H1 (cell line): Measurements from ENCODE around the gene TRPV2. TPM values are rescaled to one million over a fixed set of nuclear protein-coding genes. Genes with fewer than 3 reads are reported as not detected.

Source experiments
- CTCF ChIA-PET: fragments of 300-600 bp; sonication (Branson Sonifier 250); formaldehyde crosslinking; loops from one replicate; lab custom pipeline; 2021; ENCODE audit not compliant: partially characterized antibody; lab: Charles Lee
- POLR2A ChIA-PET: fragments of 300-600 bp; sonication (Branson Sonifier 250); formaldehyde crosslinking; loops from one replicate; lab custom pipeline; 2021; ENCODE audit warnings: inconsistent platforms; ENCODE audit not compliant: partially characterized antibody; lab: Charles Lee
- DNase-seq, 2 experiments: peaks; one replicate each; pipeline versions ENCODE4 v3.0.0 to v3.0.0-alpha.2; 2010 to 2022; ENCODE audit warnings: low spot score in 2 of 2, low read depth in 1 of 2, mixed read lengths in 1 of 2
- FAIRE-seq: peaks from 2 replicates; lab custom pipeline; 2011; peaks lifted over from hg19 to GRCh38; lab: Jason Lieb, UNC
- H2AFZ ChIP-seq: 2 replicates; pipeline ENCODE4 v1.8.1; 2012; ENCODE audit warnings: low read length, inconsistent platforms
- H2AK5ac ChIP-seq: 2 replicates; pipeline ENCODE4 v1.6.1; 2013; ENCODE audit warnings: low read depth, low read length
- H2BK120ac ChIP-seq: replicated peaks from 2 replicates; pipeline ENCODE3; 2013; ENCODE audit warnings: low read depth, low read length, inconsistent platforms
- H2BK12ac ChIP-seq: 2 replicates; pipeline ENCODE4 v1.6.1; 2013; ENCODE audit warnings: low read depth, low read length
- H2BK15ac ChIP-seq: 2 replicates; pipeline ENCODE4 v1.6.1; 2013; ENCODE audit warnings: low read length
- H2BK20ac ChIP-seq: 2 replicates; pipeline ENCODE4 v1.6.1; 2013; ENCODE audit warnings: low read length
- H2BK5ac ChIP-seq: 2 replicates; pipeline ENCODE4 v1.6.1; 2013; ENCODE audit warnings: low read depth, low read length
- H3K14ac ChIP-seq: 2 replicates; pipeline ENCODE4 v1.6.1; 2013; ENCODE audit warnings: inconsistent platforms; ENCODE audit not compliant: insufficient read length
- H3K18ac ChIP-seq: 2 replicates; pipeline ENCODE4 v1.6.1; 2013; ENCODE audit warnings: low read length; ENCODE audit errors: extremely low read depth
- H3K23ac ChIP-seq: 2 replicates; pipeline ENCODE4 v1.6.1; 2013; ENCODE audit warnings: inconsistent platforms; ENCODE audit not compliant: insufficient read length
- H3K23me2 ChIP-seq: 2 replicates; pipeline ENCODE4 v1.6.1; 2013; ENCODE audit warnings: low read depth, low read length
- H3K27ac ChIP-seq: 2 replicates; pipeline ENCODE4 v1.6.1; 2011; ENCODE audit warnings: low read depth, low read length, inconsistent platforms
- H3K27me3 ChIP-seq, 4 experiments: replicated peaks in 1 of 4; 1 replicate in 1 of 4; 2 replicates in 3 of 4; pipeline versions ENCODE4 v1.6.1 to v1.8.1; 2011 to 2013; ENCODE audit warnings: low read length in 3 of 4, mild to moderate bottlenecking in 3 of 4, inconsistent platforms in 2 of 4, mixed read lengths in 2 of 4, moderate library complexity in 1 of 4; ENCODE audit not compliant: control insufficient read depth in 3 of 4, insufficient read depth in 3 of 4; ENCODE audit errors: extremely low read depth in 1 of 4
- H3K36me3 ChIP-seq, 4 experiments: 2 replicates each; pipeline versions ENCODE4 v1.6.1 to v1.8.1; 2011 to 2013; ENCODE audit warnings: mild to moderate bottlenecking in 4 of 4, low read length in 3 of 4, moderate library complexity in 2 of 4, control low read depth in 1 of 4, inconsistent platforms in 1 of 4; ENCODE audit not compliant: insufficient read depth in 4 of 4, control insufficient read depth in 2 of 4
- H3K4ac ChIP-seq: replicated peaks from 2 replicates; pipeline ENCODE3; 2013; ENCODE audit warnings: low read length, low read depth, mixed read lengths, inconsistent platforms; ENCODE audit not compliant: insufficient read length
- H3K4me1 ChIP-seq, 4 experiments: replicated peaks in 1 of 4; 1 replicate in 1 of 4; 2 replicates in 3 of 4; pipeline versions ENCODE4 v1.6.1 to v1.8.1; 2011 to 2013; ENCODE audit warnings: low read length in 3 of 4, inconsistent platforms in 2 of 4, mixed read lengths in 1 of 4; ENCODE audit not compliant: insufficient read depth in 4 of 4, control insufficient read depth in 3 of 4
- H3K4me2 ChIP-seq, 2 experiments: 2 replicates each; pipeline versions ENCODE4 v1.6.1 to v1.8.1; 2011 to 2013; ENCODE audit warnings: low read depth in 2 of 2, low read length in 2 of 2, control low read depth in 1 of 2, inconsistent platforms in 1 of 2, mild to moderate bottlenecking in 1 of 2; ENCODE audit not compliant: insufficient read depth in 1 of 2
- H3K4me3 ChIP-seq, 4 experiments: fragments of 200-600, 300-600 bp in 1 of 4; sonication (generic), shearing (Covaris generic), sonication (Bioruptor Twin) in 1 of 4; 2 replicates each; pipeline versions ENCODE4 v1.5.1 to v1.8.1; 2011 to 2016; ENCODE audit warnings: low read length in 4 of 4, low read depth in 3 of 4, control low read depth in 2 of 4, inconsistent platforms in 2 of 4, mild to moderate bottlenecking in 2 of 4, mixed read lengths in 1 of 4, moderate library complexity in 1 of 4; ENCODE audit not compliant: insufficient read depth in 2 of 4; ENCODE audit errors: extremely low read depth in 1 of 4
- H3K56ac ChIP-seq: replicated peaks from 2 replicates; pipeline ENCODE3; 2013; ENCODE audit warnings: low read depth, mild to moderate bottlenecking, mixed read lengths, low read length, inconsistent platforms; ENCODE audit not compliant: insufficient read length
- H3K79me1 ChIP-seq: 2 replicates; pipeline ENCODE4 v1.6.1; 2013; ENCODE audit warnings: low read depth, low read length, control low read depth
- H3K79me2 ChIP-seq, 2 experiments: 2 replicates each; pipeline versions ENCODE4 v1.6.1 to v1.8.1; 2012 to 2013; ENCODE audit warnings: low read length in 2 of 2, mild to moderate bottlenecking in 2 of 2, inconsistent platforms in 1 of 2; ENCODE audit not compliant: insufficient read depth in 2 of 2, control insufficient read depth in 1 of 2
- H3K9ac ChIP-seq, 4 experiments: replicated peaks in 1 of 4; 1 replicate in 1 of 4; 2 replicates in 3 of 4; pipeline versions ENCODE4 v1.6.1 to v1.8.1; 2011 to 2013; ENCODE audit warnings: low read depth in 3 of 4, low read length in 3 of 4, control low read depth in 2 of 4, mild to moderate bottlenecking in 2 of 4, moderate library complexity in 2 of 4, inconsistent platforms in 1 of 4; ENCODE audit errors: extremely low read depth in 1 of 4
- H3K9me3 ChIP-seq, 2 experiments: 2 replicates each; pipeline versions ENCODE4 v1.6.1 to v1.8.1; 2012 to 2013; ENCODE audit warnings: mild to moderate bottlenecking in 2 of 2, moderate library complexity in 2 of 2, control low read depth in 1 of 2, inconsistent platforms in 1 of 2, low read depth in 1 of 2, low read length in 1 of 2, mixed read lengths in 1 of 2; ENCODE audit not compliant: insufficient read depth in 2 of 2
- H4K20me1 ChIP-seq, 2 experiments: replicated peaks in 1 of 2; 2 replicates each; pipeline versions ENCODE3 to v1.8.1; 2011 to 2013; ENCODE audit warnings: inconsistent platforms in 2 of 2, low read length in 2 of 2, mild to moderate bottlenecking in 1 of 2; ENCODE audit not compliant: insufficient read depth in 2 of 2, control insufficient read depth in 1 of 2
- H4K5ac ChIP-seq: 2 replicates; pipeline ENCODE4 v1.6.1; 2013; ENCODE audit warnings: low read length, low read depth, mixed read lengths, inconsistent platforms; ENCODE audit not compliant: insufficient read length
- H4K8ac ChIP-seq: 2 replicates; pipeline ENCODE4 v1.8.0; 2013; ENCODE audit warnings: mild to moderate bottlenecking, moderate library complexity, low read length, inconsistent platforms; ENCODE audit not compliant: insufficient read depth; ENCODE audit errors: extremely low read depth
- H4K91ac ChIP-seq: replicated peaks from 2 replicates; pipeline ENCODE3; 2013; ENCODE audit warnings: low read length, mixed read lengths, inconsistent platforms; ENCODE audit not compliant: insufficient read length
- ATF2 ChIP-seq: IDR thresholded peaks from 2 replicates; pipeline ENCODE4 v1.6.1; 2012; ENCODE audit warnings: low read length, inconsistent platforms
- CEBPB ChIP-seq: IDR thresholded peaks from 2 replicates; pipeline ENCODE4 v1.6.1; 2012; ENCODE audit warnings: low read depth, low read length
- KDM4A ChIP-seq: IDR thresholded peaks from one replicate; pipeline ENCODE4 v1.7.1; 2012; ENCODE audit warnings: low read depth, mild to moderate bottlenecking, moderate library complexity, low read length, inconsistent platforms; ENCODE audit not compliant: severe bottlenecking
- KDM5A ChIP-seq: fragments of 200-600 bp; IDR thresholded peaks from 2 replicates; pipeline ENCODE4 v1.7.1; 2012; ENCODE audit warnings: mild to moderate bottlenecking, low read length, inconsistent platforms, mixed read lengths
- RFX5 ChIP-seq: IDR thresholded peaks from 2 replicates; pipeline ENCODE4 v1.6.1; 2011; ENCODE audit warnings: low read depth, low read length, improper control_type of control experiment, borderline replicate concordance
- RNF2 ChIP-seq: fragments of 200-900, 300-1000 bp; sonication (generic); IDR thresholded peaks from 2 replicates; pipeline ENCODE4 v1.7.1; 2016; ENCODE audit warnings: borderline replicate concordance, low read depth, mild to moderate bottlenecking, antibody characterized with exemption, low read length; ENCODE audit not compliant: poor library complexity, severe bottlenecking; ENCODE audit errors: missing control alignments
- USF2 ChIP-seq: IDR thresholded peaks from 2 replicates; pipeline ENCODE4 v1.6.1; 2011; ENCODE audit warnings: low read length, improper control_type of control experiment
- WGBS, 2 experiments: shearing (Covaris generic) in 1 of 2; methylation state at CpG; one replicate each; pipeline versions ENCODE4 v1.1.6 to v1.1.7; 2013 to 2015; ENCODE audit warnings: low lambda C conversion rate in 2 of 2, mixed read lengths in 2 of 2, inconsistent platforms in 1 of 2, low coverage in 1 of 2, missing lambda C conversion rate in 1 of 2; ENCODE audit not compliant: insufficient replicate concordance in 2 of 2, insufficient coverage in 1 of 2, insufficient read length in 1 of 2; ENCODE audit errors: extremely low coverage in 1 of 2, missing lambda C conversion rate in 1 of 2; 5-methylcytosine and 5-hydroxymethylcytosine counted together
- polyA plus RNA-seq, 7 experiments: library from polyadenylated mRNA; depleted of rRNA in 3 of 7; stranded (reverse) in 5 of 7; unstranded in 2 of 7; fragments of >200 nt in 5 of 7; fragments of 200-250 nt in 2 of 7; gene quantifications; 1 replicate in 5 of 7; 2 replicates in 1 of 7; 4 replicates in 1 of 7; pipeline versions ENCODE4 v1.2.1 to v1.2.3, GENCODE V29; 2011 to 2013; ENCODE audit warnings: missing spikeins in 2 of 7, mixed read lengths in 2 of 7
- total RNA-seq: library from RNA; stranded (reverse); fragmentation: NEBNext Ultra II Directional; extraction: Animal tissue kit (Norgen Biotek cat#: 25700); gene quantifications from 2 replicates; pipeline ENCODE4 v1.2.1, GENCODE V29; 2021

TRPV2 gene
- total and polyA plus RNA-seq, 2 of the 8 experiments (the other 6 are each of a cell fraction or from before 2014, with no cell fraction given), result 1.7 to 2.1 TPM

GRCh38 chr17:16384557-16384956 lies 30.8 kb upstream of the TRPV2 start:
- Histone ChIP-seq H3K23ac (no peak overlapping the region), H3K4me2 (no peak overlapping the region), H4K5ac (no peak overlapping the region), H4K91ac (no peak overlapping the region), H3K4me1 (peaks cover 0 to 5% (median 3%) of the 10 kb centered on the region in 4 experiments; a peak in 3 of 7 replicates), H2AFZ (no peak overlapping the region), H3K79me1 (0 out of 2 replicates have a peak, but pooled peaks cover 6% of the 10 kb centered on the region), H3K79me2 (peaks cover 0 to 30% of the 10 kb centered on the region in 2 experiments; a peak in 2 of 4 replicates), H3K9ac (no peak overlapping the region), H2BK120ac (no peak overlapping the region), H3K14ac (no peak overlapping the region), H4K8ac (no peak overlapping the region), H2BK20ac (no peak overlapping the region), H4K20me1 (peaks cover 3 to 9% of the 10 kb centered on the region in 2 experiments), H2BK12ac (no peak overlapping the region), H2BK15ac (no peak overlapping the region), H2AK5ac (no peak overlapping the region), H3K4me3 (no peak overlapping the region), H3K27ac (no peak overlapping the region), H3K36me3 (peaks cover 4 to 24% (median 15%) of the 10 kb centered on the region in 4 experiments), H3K27me3 (no peaks in the 10 kb centered on the region), H3K4ac (no peak overlapping the region), H2BK5ac (no peak overlapping the region), H3K56ac (no peak overlapping the region), H3K9me3 (no peaks in the 10 kb centered on the region), H3K18ac (no peak overlapping the region), H3K23me2 (peaks cover 2% of the 10 kb centered on the region)
- POLR2A ChIA-PET, result interaction anchor here (1.5 to 8.8 kb wide), 4 partner anchors 9 to 54 kb away, joined by 3 to 120 read pairs (median 6); no protein-coding TSS in a partner anchor
- DNase-seq (no peak), FAIRE-seq (no peak)
- WGBS, 2 experiments, result 88% methylated on average over 5 of the region's 5 CpGs; no CpG with 5 or more reads in 1 of the 2 experiments
- CTCF ChIA-PET, result interaction anchor here (1.3 to 1.7 kb wide), 2 partner anchors 21 to 31 kb away, joined by 3 to 8 read pairs; partner anchors contain the start of gene TRPV2
- TF ChIP-seq CEBPB (no peak), RFX5 (no peak), ATF2 (no peak), KDM4A (no peak), USF2 (no peak), KDM5A (no peak), RNF2 (no peak)
